Glomerular visceral epithelial cell (primary cell): ENCODE measurements around the gene C6orf132.
"Not testable (repeated sequence)": the region's sequence is repeated elsewhere in the genome, so short reads cannot be mapped to it uniquely, and the experiment has no call there.

Source experiments
- DNase-seq: peaks from one replicate; pipeline ENCODE4 v3.0.0-alpha.2; 2016; ENCODE audit errors: extremely low spot score

C6orf132 gene, protein sequence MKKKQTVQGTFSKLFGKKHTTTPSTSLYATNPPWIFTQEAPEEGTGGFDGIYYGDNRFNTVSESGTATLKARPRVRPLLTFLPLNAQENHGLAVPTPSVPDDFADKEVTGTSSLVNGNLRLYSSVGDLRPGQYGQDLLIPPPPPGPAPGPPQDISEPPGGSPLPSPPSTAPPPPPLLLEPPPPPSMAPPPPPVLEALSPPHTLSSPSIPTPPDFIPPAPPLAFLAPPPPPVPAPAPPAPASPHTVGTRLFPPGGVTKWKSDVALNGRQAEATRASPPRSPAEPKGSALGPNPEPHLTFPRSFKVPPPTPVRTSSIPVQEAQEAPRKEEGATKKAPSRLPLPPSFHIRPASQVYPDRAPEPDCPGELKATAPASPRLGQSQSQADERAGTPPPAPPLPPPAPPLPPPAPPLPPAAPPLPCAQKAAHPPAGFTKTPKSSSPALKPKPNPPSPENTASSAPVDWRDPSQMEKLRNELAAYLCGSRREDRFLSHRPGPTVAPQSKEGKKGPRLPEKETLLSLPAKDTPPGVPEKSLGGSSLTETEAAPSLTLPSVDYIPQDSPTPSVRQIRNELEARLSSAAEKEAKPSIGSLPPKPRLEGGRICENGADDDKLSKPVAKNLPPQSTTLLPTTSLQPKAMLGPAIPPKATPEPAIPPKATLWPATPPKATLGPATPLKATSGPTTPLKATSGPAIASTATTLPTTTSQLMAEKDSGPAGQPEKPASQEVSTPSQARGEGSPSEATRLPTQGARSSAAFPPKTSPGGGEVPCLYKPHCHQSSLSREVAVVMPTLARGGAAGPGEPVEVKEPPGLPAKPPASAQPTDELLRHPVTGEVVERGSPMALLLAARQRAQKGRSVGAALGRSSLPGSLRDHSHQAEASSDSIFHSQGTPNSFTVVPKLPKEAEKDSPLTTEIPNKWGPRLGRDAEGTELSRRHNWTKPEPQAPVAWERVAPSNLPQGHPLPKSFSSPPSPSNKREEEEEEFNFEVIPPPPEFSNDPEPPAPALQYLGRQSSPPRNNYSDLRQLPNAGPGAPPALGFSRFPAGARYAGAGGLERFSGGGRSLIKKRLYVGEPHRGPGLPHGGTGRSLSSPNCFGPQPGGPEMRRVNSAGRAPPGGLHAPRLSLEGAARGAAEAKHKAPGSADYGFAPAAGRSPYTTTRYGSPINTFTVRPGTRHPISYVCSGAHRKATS

DNA sequence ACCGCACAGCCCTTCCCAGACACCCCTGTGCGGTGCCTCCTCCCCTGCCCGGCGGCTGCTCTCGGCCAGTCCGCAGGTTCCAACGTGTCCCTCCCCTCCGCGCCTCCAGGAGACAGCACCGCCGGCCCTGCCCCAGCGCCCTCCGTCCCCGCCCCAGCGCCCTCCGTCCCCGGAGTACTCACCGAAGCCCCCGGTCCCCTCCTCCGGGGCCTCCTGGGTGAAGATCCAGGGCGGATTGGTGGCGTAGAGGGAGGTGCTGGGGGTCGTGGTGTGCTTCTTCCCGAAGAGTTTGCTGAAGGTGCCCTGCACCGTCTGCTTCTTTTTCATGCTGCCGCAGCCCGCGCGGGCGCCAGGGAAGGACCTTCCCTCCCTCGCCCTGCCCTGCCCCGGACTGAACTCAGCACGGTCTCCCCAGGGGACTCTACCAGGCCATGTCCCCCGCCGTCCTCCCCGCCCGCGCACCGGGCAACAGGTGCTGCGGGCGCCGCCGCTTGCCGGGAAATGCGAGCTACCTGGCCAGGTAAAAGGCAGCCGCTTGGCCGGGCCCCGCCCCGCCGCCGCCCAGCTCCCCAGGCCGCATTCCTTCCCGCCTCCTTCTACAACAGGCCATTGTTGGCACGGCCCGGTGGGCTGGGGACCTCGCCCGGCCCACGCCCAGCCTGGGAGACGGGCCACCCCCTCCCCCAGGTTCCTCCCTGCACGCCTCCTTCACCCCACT, at the start of gene C6orf132:
Gene C6orf132, minus strand, starts transcription at position 503 of the 718 bp plus-strand sequence. Its CDS starts 176 bp downstream, at position 327.
- DNase-seq = peak; percentile 54

DNA sequence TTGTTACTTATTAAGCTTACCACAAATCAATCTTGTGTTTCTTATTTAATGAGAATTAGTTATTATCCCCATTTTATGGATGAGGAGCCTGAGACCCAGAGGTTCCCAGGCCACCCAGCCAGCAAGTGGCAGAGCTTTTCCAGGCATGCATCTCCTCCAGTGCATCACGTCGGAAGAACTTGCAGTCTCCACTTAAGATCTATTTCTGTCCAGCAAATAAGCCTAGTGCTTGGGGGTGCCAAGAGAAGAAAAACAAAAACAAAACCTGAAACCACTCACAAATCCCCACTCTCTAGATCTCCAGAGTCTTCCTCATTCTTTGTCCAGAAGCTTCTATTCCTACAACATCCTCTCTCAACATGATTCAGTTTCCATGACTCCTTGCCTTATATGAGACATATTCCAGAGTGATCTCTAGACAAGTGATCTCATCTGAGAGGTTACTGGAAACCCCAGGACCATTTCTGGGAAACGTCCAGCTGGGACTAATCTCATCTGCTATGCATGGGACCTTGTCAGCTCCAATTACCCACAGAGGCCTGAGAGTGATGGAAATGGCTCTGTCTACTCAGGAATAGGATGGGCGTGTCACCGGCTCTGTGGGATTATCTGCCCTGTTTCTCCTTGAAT, 48.2 kb upstream of the C6orf132 start:
- DNase-seq = peak; percentile 85

GRCh38 chr6:42188406-42188805, 46.0 kb upstream of the C6orf132 start:
- no peak for DNase-seq

GRCh38 chr6:42185597-42185996, 43.2 kb upstream of the C6orf132 start:
- no peak for DNase-seq

- DNase-seq = no peak
Measured at GRCh38 chr6:42184475-42184874, 42.1 kb upstream of the C6orf132 start.

DNA sequence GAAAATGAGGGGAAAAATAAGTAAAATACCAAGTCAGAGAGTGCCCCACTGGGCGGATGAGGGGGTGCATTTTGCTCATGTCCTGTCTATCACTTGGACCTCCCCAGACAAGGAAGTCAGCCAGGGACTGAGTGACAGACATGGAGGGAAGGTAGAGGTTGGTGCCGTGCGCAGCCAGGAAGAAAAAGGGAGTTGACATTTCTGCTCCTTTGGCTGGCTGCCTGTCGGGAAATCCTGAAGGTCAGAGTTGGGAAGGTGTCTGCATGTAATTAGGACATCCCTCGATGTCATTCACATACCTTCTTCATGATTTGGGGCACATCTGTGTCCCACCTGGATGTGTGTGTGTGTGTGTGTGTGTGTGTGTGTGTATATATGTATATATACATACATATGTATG, 39.7 kb upstream of the C6orf132 start:
- no peak for DNase-seq

- DNase-seq = no peak
Measured at GRCh38 chr6:42179945-42180313, 37.5 kb upstream of the C6orf132 start.

DNA sequence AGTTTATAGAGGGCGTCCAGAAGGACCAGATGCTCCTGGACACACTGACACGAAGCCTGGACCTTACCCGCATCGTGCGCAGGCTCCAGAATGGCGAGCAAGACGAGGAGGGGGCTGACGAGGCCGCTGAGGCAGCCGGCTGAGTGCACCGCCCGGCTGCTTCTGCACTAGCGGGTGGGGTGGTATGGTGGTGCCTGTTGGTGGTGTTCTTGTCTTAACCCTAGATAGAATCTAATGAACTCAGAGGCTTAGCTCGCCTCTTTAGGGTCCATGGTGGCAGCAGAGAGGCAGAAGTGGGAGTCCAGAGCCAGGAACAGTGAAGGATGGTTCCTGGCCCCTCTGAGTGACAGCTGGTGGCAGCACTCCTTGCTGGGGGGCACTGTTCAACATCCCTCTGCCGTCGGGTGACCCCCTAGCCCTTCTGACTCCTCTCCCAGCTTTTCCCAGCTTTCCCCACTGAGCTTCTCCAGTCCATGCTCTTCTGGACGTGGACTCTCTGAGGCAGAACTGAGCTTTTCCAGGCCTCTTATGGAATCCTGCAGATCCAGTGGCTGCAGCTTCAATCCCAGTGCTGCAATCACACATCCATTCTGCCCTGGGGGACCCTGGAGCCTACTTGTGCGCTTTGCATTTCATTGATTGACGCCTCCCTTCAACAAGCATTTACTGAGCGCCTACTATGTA, 37.0 kb upstream of the C6orf132 start:
- no peak for DNase-seq

DNA sequence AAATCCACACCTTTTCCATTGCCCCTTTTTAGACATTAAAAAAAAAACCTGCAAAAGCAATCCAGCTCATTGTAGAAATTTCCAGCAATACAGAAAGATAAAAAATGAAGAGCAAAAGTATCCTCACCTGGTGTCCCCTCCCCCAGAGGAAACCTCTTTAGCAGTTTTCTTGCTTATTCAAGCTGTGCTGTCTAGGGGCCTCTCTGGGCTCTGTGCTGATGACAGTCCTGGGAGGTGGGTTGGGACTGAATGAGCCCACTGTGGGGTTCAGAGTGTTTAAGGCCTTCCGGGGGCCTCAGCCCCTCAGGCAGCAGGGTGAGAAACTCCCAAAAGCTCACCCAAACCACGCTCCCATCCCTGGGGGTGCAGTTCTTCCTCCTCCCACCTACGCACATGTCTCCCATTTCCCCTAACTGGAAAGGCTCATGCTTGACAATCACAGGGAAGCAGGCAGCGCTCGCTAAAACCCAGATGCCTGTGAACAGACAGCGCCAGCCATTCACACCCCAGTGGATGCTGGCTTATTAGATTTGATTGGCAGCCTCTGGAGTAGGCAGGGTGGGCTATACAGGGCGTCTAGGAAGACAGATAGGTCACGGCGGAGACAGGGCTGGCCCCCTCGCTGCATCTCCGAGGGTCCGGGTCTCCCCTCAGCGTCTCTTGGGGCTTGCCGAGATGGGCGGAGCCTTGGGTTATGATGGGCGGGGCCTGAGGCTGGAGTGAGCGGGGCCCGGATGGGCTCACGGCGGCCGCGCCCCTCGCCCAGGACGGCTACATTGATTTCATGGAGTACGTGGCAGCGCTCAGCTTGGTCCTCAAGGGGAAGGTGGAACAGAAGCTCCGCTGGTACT, 35.3 kb upstream of the C6orf132 start:
- DNase-seq = no peak

- no peak for DNase-seq
Measured at GRCh38 chr6:42176981-42177380, 34.6 kb upstream of the C6orf132 start.

GRCh38 chr6:42175860-42176259, 33.4 kb upstream of the C6orf132 start:
- no peak for DNase-seq

DNA sequence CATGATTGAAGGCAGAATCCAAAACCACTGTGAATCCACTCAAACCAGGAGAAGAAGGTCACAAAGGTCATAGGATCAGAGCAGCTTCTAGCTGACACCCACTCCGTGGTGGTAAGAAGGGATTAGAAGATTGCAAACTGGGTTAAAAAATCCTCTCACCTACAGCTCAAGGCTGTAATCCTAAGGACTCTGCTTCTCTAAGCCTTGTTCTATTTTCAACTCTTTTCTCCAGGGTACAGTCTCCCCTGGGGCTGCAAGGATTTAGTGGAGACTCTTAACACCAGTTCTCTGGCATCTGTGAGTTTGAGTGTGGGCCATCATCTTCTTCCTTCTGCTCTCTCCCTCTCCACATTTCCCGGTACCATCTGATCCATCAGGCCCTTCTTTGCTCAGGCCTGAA, 30.7 kb upstream of the C6orf132 start, which contains the start of gene GUCA1A:
Gene GUCA1A, plus strand, starts transcription at position 264 of the 400 bp plus-strand sequence. CDS start 250 bp downstream, outside the sequence.
- no peak for DNase-seq

DNA sequence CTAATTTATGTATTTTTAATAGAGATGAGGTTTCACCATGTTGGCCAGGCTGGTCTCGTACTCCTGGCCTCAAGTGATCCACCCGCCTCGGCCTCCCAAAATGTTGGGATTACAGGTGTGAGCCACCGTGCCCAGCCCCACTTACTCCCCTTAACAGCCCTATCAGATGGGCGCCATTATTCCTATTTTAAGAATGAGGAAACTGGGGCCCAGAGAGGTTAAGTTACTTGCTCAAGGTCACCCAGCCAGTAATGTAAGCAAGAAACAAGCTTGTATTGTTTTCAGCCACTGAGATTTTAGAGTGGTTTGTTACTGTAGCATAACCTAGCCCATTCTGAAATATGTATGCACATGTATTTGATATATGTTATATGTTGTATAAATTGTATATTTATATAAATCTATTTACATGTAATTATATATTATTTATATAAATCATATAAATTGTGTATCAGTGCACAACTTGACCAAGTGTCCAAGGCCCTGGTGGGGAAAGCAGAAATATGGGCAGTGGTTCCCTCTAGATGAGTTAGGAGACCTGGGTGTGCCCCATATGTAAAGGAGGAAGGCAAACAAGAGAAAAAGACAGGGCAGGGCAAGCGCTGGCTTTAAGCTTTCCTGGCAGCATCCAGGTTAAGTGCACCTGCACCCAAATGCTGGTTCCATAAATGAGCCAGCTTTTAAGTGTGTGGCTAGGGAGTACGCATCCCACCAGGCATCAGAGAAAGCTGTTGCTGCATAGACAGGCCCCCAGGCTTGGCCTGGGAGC, 29.6 kb upstream of the C6orf132 start:
- no peak for DNase-seq

DNA sequence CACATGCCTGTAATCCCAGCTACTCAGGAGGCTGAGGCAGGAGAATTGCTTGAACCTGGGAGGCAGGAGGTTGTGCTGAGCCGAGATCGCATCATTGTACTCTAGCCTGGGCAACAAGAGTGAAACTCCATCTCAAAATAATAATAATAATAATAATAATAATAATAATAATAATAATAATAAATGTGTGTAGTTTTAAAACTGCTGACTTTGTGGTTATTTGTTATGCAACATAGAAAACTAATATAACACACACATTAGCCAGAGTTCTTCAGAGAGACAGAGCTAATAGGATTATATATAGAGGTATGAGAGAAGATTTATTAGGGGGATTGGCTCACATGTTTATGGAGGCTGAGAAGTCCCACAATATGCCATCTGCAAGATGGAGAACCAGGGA, 27.4 kb upstream of the C6orf132 start:
- not testable (repeated sequence) for DNase-seq

GRCh38 chr6:42168650-42169049, 26.2 kb upstream of the C6orf132 start:
- DNase-seq = no peak

- peak; percentile 83 for DNase-seq
Measured at GRCh38 chr6:42166444-42167141, 24.2 kb upstream of the C6orf132 start.

GRCh38 chr6:42165016-42165415, 22.6 kb upstream of the C6orf132 start:
- peak; percentile 88 for DNase-seq

GRCh38 chr6:42163981-42164380, 21.6 kb upstream of the C6orf132 start:
- no peak for DNase-seq
